GM21576 (cell line): ENCODE results near the gene MUL1.

ENCODE experiments used
- ATAC-seq: cut with Tn5 transposase; IDR thresholded peaks from one replicate; pipeline ENCODE4 v1.9.1; 2021; ENCODE audit warnings: mild to moderate bottlenecking, moderate library complexity; ENCODE audit not compliant: unreplicated experiment

The MUL1 gene

GRCh38 chr1:20486457-20487235 lies 21.3 kb downstream of the MUL1 start:
- no peak for ATAC-seq

GRCh38 chr1:20485527-20486456 lies 22.2 kb downstream of the MUL1 start, which contains the start of gene CAMK2N1:
CAMK2N1 (minus strand) TSS chr1:20486210; CDS start chr1:20485379, 831 bp downstream.
- no peak for ATAC-seq

- no peak for ATAC-seq
Observed at GRCh38 chr1:20484519-20485462, 23.2 kb downstream of the MUL1 start.

DNA sequence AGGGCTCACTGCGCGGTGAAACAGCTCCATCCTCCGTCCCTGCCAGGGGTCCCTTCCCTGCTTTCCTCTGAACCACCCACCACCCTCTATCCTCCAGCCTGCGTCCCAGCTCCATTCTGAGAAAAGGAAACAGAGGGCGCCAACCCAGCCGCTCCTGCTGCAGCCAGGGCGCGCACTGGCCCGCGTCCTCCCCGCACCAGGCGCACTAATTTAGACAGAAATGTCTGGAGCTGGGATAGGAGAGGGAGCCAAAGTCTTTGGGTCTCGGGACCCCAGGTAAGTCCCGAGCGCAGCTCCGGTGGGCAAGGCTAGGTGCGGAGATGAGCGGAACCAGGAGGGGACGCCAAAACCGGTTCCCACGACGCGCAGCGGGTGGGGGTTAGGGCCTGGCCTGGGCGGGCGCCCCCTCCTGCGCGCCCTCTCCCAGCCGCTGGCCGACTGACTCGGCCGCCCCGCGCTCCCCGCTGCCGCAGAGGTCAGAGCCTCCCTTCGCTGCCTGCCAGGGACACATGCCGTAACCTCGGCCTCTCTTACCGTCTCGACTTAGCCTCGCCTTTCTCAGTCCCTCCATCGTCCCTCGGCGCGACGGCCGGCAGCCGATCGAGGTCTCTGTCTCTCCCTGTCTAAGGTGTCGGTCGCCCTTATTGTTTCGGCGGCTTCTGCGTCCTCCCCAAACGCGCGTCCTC lies 24.0 kb downstream of the MUL1 start:
- ATAC-seq, result no peak

- no peak for ATAC-seq
Observed at GRCh38 chr1:20483098-20483832, 24.7 kb downstream of the MUL1 start.

- no peak for ATAC-seq
Observed at GRCh38 chr1:20481643-20482498, 26.1 kb downstream of the MUL1 start.

DNA sequence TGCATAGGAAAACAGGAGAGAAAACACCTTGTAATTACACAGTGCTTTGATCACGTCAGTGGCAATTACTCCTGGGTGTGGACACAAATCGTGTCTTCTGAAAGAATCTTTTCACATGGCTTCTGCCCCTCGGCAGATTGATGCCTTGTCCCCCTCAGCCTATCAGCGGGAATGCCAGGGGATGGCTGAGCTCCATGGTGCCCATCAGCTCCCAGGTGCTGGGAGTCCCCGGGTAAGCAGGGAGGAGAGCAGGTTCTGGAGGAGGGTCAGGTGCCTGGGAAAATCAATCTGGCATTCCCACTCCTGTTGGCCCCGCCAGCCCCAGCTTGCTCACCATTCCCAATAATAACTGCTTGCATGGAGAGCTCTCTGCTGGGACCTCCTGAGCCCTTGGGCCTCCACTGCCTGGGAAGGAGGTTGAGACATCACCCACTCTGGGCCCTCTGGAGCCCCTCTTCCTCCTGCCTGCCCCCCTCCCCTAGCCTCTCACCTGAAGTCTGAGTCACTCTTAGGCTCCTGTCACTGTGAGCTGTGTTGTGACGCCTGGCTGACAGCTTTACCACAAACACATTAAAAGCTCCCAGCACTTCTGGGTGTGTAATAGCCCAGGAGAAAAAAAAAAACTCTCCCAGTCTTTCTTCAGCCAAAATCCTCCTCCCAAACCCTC lies 26.9 kb downstream of the MUL1 start:
- no peak for ATAC-seq

DNA sequence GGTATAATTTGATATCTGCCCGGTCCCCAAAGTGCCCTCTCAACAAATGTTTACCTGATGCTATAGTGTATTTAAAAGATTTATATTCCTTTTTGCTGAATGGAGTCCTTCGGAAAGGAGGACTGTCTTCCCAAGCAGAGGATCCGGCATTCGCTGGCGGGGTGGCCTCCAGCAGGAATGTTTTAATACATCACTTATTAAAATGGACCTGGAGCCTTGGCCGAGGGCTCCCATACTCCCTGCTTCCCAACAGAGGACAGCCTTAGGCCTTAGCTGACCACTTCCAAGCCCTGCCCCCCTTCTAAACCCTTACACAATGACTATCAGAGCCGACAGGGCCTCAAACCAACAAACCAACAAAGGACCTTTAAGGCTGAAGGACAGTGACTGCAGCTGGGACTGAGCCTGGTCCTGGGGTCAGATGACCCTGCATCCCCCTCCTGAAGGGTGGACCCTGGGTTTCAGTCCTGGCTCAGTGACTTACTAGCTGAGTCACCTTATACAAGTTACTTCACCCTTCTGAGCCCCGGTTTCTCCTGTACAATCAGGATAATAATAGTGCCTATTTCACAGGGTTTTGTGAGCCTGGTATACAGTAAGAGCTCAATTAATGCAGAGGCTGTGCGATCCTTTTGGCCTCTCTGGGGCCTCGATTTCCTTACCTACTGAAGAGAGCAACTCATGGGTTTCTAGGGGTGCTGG lies 27.6 kb downstream of the MUL1 start:
- ATAC-seq, result no peak

- no peak for ATAC-seq
Observed at GRCh38 chr1:20479840-20480239, 28.1 kb downstream of the MUL1 start.

DNA sequence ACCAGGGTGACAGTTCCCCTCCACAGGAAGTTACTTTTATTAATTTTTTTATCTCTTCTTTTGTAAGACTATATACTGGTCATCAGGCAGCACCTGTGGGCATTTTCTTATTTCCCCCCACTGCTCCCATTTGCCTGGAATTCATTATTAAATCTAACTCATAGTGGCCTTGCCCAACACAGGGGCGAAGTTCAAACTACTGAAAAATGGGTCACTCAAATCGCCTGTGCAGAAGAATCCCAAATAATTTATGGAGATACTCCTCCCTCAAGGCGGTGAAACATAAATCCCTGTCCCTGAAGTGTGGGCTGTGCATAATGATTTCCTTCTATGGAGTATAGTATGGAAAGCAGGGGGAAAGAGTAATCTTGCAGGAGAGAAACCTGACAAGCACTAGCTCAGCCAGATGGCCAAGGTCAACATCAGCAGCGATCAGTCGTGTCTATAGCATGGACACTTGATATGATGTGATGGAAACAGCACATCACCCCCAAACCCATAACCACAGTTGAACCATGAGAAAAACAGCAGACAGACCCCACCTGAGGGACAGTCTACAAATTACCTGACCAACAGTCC lies 29.8 kb downstream of the MUL1 start:
- ATAC-seq, result no peak

GRCh38 chr1:20477348-20478056 lies 30.4 kb downstream of the MUL1 start:
- ATAC-seq, result no peak

DNA sequence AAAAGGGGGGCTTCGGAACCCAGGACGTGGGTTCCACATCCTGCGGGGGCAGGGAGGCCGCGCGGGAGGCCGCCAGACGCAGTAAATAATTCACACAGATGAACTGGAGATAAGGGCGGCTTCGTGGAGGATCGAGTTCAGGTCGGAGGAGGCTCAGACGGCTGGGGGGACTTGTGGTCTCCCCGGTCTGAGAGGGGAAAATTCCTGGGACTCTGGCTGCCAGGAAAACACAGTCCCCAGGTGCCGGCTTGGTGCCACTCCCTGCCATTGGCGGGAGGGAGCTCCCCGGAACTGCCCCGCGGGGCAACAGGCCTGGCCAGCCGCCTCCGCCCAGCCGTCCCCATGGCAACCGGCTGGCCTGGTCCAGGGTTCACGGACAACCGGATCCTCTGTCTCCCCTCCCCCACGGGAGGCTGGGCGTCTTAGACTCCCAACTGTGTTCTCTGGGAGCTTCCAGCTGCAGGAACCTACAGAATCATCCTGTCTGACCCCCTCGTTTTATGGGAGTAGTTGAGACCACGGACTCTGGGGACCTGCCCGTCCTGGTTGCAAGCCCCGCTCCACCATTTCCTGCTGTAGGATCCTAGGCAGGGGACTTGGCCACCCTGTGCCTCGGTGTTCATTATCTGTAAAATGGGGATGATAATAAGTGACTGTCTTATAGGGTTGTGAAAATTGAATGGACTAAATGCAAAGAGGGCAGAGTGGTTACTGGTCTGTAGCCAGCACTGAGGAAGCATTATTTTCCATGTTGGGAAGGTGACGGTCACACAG lies 31.5 kb downstream of the MUL1 start:
- no peak for ATAC-seq

GRCh38 chr1:20474996-20475395 lies 33.0 kb downstream of the MUL1 start:
- no peak for ATAC-seq

- no peak for ATAC-seq
Observed at GRCh38 chr1:20474333-20474975, 33.5 kb downstream of the MUL1 start.

DNA sequence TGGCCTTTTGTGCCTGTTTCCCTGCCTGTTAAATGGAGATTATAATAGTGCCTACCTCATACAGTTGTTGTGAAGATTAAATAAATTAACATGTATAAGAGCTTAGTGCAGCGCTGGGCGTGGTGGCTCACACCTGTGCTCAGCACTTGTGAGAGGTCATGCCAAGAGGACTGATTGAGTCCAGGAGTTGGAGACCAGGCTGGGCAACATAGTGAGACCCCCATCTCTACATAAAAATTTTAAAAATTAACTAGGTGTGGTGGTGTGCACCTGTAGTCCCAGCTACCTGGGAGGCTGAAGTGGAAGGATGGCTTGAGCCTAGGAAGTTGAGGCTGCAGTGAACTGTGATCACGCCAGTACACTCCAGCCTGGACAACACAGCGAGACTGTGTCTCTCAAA lies 34.1 kb downstream of the MUL1 start:
- no peak for ATAC-seq
